GM18502 (cell line): ENCODE data around the gene ZNF471.
A peak's percentile ranks its signal among the peaks of the same experiment; 100 is the strongest.

Experiments
- ATAC-seq: cut with Tn5 transposase; IDR thresholded peaks from one replicate; pipeline ENCODE4 v1.9.1; 2021; ENCODE audit warnings: mild to moderate bottlenecking; ENCODE audit not compliant: unreplicated experiment, poor library complexity

Gene ZNF471

DNA sequence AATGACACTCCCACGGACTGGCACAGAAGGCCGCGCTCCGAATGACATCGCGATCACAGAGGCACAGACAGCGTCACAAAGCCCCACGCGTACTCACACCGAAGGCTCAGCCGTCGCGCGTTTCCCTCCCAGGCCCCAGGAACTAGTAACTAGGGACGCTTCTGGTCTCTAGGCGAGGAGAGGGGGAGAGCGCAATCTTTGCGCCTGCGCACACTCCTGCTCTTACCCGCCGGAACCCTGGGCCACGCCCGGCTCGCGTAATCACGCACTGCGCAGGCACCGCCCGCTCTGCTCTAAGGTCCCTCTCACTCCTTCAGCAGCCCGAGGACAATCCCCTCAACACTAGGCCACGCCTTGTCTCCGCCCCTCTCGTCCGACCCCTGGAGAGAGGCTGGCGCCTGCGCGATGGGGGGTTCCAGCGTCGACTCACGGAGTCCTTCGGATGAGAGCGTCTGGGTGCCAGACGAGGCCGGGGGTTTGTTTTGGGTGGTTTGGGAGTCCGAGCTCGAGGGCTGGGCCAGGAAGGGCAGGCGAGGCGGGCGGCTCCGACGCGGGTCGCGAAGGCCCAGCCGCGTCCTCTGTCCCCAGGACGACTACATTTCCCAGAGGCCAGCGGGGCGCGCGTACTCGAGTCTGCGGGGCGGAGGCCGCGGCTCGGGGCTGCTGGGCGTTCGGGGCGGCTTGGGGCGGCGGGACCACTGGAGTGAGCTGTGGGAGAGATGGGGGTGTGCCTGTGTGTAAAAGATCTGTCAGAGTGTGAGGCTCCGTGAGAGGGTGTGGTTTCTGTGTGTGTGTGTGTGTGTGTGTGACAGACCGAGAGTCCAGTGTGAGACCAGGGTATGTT is at the start of gene ZNF471:
TSS of gene ZNF471 (plus strand) at position 410 of the 844 bp plus-strand sequence. CDS start 3,717 bp downstream, outside the sequence.
- ATAC-seq = no peak

DNA sequence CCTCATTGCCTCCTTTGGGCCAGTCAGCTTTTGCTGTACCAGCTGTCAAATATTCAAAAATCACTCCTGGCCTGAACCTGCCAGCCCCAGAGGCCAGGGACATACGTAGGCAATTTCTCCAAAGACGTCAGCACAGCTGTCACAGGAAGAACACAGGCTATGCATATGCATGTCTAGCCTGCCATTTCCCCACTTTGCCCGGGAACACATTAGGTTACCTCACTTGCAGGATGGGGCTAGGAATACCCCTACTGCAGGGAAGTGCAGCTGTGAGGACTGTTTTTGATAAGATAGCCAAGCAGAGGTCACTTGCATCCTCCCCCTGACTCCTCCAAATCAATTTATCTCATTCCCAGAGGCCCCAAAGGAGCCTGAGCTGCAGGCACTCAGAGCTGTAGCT is 33.3 kb upstream of the ZNF471 start:
- ATAC-seq = no peak

DNA sequence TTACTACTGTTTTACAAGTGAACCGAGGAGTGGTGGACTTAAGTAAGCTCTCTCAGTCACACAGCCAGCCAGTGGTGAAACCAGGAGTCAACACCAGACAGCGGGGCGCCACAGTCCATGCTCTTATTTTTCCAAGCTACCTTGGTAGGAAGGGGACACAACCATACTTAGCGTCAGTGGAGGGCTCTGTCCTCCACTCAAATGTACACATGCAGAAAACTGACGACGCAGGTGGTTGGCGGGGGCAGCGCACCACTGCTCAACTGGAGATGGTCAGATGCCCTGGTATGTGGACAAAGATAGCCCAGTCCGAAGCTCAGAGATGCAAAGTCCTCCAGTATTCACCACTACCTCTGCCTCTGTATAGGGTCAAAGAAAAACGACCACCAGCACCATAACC is 31.6 kb upstream of the ZNF471 start:
- ATAC-seq = no peak

DNA sequence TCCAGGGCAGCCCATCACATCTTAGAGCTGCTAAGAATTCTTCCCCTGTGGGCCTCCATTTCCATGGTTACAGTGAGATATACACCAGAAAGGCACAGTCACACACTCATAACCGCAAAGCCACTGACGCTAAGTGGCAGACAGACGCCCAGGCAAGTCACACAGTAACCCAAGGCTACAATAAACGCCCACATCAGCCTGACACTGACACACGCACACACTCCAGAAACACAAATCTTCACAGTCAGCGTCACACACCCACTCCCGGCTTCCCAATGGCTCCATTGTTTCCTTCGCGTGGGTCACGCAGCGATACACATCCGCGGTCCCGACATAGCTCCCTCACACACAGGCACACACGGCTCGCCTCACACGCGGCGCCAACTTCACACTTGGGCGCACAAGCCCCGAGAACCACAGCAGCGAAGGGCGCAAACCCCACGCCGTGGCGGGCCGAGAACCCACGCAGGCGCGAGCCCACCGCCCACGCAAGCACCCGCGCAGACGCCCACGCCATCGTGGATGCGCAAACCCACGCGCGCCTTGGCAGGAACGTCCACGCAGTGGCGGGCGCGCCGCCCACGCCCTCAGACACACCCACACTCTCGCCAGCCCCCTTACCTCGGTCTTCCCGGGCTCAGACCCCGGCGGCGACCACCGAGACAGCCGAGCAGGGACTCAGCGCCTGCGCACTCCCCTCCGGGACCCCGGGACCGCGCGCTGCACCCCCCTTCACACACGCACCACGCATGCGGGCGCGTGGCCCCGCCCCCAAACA is 30.8 kb upstream of the ZNF471 start, which contains the start of gene ZNF667:
TSS of gene ZNF667 (minus strand) at position 695 of the 778 bp plus-strand sequence. CDS start 14,975 bp downstream, outside the sequence.
- no peak for ATAC-seq

DNA sequence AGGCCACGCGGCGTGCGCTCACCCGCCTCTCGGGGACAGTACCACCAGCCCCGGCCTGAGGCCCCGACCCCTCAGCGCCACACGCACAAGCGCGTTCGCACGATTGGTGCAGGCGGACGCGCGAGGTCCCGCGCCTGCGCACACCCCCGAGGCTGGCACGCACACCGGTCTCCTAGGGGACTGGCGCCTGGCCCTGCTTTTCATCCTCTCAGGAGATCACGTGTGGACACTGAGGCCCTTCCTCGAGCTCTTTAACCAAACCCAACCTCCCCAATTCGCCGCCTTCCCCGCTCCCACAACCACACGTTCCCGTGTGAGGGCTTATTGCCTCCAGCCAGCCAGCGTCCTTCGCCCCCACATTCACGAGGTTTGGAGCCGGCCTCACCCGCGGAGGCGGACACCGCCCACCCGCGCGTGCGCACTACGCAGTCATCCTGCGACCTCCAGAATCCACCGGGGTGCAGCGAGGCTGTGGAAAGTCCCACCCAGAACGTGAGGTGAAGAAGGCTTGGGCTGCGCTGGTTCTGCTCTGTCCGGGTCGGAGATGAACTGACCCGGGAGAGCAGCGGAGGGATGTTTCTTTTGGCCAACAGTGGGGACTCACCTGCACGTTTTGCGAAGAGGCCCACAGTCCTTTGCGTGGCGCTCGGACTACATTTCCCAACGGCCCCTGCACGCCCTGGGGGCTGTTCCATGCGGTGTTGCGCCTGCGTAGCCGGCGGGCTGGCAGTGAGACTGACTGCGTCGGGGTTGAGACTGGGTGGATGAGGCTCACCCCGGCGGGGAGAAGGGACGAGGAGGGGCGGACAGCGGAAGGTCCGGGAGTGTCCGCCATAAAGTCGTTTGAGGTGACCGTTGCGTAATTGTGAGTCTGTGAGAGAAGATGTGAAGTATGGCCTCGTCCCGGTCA is 30.0 kb upstream of the ZNF471 start:
- ATAC-seq = no peak

DNA sequence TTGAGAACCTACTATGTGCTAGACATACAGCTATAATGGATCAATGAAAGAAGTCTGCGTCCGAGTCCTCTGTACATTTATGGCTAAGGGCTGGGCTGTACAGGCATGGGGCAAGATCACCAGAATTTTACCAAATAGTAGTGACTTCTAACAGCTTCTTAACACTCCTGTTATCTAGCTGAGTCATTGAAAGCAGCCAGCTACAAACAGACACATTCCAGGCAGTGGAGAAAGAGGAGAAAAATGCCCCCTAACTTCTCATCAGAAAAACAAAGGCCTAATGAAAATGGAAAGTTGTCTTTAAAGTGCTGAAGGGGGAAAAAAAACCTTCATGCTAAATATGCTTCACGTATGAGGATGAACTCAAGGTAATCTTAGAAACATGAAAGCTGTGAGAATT is 16.3 kb upstream of the ZNF471 start:
- ATAC-seq = no peak

DNA sequence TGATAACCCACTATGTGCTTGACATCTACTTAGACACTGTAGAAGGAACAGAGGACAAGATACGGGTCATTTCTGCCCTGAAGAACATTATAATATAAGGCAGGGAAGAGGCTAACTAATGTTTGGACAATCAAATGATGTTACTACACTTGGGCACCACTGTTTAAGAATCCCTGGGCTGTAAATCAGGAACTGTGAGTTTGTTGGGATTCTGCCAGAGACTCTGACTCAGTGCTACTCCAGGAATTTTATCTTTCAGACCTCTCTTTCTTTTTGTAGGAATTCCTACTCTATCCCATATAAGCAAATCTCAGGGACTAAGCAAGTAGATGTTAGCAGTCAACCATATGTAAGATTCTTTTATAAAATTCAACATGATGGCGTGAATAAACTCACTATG is 3.1 kb upstream of the ZNF471 start:
- ATAC-seq = no peak

DNA sequence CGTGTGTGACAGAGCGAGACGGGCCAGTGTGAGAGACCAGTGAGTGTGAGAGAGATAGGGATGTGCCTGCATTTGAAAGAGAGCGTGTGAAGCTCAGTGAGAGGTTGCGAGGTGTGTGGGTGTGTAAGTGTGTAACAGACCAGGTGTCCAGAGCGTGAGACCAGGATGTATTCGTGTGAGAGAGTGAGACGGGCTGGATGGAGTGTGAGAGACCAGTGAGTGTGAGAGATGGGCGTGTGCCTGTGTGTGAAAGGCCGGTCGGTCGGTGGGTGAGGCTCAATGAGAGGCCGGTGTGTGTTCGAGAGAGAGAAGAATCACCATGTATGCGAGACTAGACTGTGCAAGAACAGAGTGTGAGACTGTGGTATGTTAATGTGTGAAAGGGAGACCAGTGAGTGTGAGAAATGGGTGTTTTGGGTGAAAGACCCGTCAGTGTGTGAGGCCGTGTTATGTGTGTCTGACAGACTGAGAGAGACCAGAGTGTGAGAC is 679 bp downstream of the ZNF471 start:
- no peak for ATAC-seq

DNA sequence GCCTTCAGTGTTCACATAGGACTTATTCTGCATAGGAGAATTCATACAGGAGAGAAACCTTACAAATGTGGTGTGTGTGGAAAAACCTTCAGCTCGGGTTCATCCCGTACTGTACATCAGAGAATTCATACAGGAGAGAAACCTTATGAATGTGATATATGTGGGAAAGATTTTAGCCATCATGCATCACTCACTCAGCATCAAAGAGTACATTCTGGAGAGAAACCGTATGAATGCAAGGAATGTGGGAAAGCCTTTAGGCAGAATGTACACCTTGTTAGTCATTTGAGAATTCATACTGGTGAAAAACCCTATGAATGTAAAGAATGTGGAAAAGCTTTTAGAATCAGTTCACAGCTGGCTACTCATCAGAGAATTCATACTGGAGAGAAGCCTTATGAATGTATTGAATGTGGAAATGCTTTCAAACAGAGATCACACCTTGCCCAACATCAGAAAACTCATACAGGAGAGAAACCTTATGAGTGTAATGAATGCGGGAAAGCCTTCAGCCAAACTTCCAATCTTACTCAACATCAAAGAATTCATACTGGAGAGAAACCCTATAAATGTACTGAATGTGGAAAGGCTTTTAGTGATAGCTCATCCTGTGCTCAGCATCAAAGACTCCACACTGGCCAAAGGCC is 17.7 kb downstream of the ZNF471 start:
- no peak for ATAC-seq

DNA sequence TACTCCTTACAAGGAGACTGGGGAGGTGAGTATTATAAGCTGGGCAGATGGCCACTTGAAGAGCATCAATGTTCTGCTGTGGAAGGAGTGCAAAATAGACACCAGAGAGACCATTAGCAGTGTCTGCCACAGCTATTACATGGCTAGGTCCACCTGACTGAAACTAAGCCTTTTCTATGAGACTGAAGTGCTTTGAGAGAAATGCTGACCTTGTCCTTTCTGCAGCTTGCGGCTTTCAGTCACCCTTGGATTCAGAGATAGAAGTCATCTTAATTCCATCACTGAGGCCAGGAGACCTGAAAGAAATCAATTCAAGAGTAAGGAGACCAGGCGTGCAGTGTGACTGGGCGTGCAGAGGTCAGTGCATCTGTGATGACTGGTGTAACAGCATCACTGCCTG is 29.8 kb downstream of the ZNF471 start:
- no peak for ATAC-seq

DNA sequence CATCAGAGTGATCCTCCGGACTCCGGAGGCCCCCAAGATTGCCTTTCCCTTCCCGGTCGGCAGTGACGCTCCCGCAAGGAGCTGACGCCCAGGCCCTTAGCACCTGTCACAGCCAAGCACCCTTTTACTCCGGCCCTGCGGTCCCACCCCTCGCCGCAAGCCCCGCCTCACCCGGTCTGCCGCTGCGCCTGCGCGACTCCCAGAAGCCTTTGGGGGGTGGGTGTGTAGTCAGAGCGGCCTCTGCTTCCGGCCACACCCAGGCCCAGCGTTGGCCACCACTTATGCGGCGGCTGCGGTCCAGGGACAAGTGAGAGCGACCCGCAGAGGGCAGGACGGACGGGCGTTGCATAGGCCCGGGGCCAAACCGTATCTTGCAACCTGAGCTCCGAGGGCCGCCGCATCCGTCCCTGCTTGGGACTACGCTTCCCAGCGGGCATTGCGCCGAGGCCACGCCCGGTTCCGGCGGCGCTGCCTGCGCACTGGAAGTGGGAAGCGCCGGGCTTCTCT is 30.7 kb downstream of the ZNF471 start:
- ATAC-seq = no peak

DNA sequence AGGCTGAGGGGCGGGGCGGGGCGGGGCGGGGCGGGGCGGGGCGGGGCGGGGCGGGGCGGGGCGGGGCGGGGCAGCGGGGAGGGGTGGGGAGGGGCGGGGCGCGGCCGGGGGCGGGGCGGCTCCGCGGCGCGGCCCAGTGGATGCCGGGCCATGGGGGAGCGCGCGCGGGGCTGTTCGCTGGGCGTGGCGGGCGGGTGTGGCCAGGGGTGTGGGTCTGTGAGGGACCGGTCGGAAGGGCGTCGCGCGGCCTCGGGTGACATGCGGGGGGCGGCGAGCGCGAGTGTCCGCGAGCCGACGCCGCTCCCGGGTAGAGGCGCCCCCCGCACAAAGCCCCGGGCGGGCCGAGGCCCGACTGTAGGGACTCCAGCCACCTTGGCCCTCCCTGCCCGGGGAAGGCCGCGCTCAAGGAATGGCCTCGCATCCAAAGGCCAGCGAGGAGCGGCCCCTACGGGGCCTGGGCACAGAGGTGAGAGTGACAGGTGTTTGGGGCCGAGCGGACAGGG is 31.2 kb downstream of the ZNF471 start, which contains the start of gene ZFP28:
TSS of gene ZFP28 (plus strand) at position 188 of the 503 bp plus-strand sequence. CDS start at position 259, 71 bp downstream.
- no peak for ATAC-seq

DNA sequence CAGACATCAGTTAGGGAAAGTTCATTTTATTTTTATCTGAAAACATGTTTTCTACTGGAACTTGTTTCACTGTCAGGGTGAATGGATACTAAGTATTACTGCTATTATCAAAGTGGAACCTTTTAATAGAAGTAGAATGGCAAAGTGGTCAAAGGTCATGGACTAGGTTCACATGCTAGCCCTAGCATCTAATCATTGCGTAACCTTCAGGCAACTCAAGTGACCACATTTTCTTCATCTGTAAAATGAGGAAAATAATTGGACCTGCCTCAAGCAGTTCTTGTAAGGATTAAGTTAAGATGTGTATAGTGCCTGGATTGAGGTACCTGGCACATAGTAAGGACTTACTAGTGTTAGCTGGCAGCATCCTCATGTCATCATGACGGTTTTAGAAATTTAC is 36.1 kb downstream of the ZNF471 start:
- no peak for ATAC-seq

DNA sequence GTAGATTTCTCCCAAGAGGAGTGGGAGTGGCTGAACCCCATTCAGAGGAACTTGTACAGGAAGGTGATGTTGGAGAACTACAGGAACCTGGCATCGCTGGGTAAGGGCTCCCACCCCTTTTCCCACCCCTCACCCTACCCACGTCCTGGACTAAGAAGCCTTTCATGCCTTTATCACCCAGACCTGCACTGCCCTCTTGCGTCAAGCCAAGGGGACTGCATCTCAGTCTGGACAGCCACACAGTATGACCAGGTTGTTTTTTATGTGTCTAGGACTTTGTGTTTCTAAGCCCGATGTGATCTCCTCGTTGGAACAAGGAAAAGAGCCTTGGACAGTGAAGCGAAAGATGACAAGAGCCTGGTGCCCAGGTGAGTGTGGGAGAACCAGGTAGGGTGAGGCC is 39.9 kb downstream of the ZNF471 start:
- ATAC-seq = no peak

DNA sequence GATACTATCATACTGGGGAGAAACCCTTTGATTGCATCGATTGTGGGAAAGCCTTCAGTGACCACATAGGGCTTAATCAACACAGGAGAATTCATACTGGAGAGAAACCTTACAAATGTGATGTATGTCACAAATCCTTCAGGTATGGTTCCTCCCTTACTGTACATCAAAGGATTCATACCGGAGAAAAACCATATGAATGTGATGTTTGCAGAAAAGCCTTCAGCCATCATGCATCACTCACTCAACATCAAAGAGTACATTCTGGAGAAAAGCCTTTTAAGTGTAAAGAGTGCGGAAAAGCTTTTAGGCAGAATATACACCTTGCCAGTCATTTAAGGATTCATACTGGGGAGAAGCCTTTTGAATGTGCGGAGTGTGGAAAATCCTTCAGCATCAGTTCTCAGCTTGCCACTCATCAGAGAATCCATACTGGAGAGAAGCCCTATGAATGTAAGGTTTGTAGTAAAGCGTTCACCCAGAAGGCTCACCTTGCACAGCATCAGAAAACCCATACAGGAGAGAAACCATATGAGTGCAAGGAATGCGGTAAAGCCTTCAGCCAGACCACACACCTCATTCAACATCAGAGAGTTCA is 46.7 kb downstream of the ZNF471 start:
- no peak for ATAC-seq

DNA sequence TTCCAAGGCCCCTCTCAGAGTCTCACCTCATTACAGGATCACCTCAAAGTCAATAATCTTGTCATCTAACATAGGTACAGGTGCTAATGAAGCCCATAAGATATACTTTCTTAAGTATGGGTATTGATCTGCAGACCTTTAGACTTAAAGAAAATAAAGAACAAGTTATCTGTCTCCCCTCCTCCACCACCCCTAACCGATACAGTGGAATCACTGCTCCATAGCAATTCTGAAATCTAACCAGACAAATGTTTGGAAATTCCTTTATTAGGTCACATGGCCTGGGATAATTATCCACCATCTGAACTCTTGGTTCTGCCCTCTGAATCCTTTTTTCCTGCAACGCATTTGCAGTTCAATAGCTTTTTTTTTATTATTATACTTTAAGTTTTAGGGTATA is 55.1 kb downstream of the ZNF471 start:
- ATAC-seq = no peak

DNA sequence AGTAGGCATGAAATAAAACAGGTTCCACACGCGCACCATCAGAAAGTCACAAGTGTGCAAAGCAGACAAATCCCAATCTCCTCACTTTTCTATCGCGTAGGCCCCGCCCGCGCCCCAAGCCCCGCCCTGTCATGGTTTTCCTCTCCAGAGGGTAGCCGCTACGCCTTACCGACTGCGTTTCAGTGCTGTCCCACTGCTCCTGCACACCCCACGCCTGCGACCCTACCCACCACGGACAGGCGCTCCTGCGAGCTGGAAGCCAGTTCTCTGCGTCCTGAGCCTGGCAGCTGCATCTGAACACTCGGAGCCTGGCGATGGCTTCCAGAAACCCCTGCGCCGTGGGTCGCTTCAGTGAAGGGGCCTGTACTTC is 59.2 kb downstream of the ZNF471 start:
- peak; percentile 38 for ATAC-seq

DNA sequence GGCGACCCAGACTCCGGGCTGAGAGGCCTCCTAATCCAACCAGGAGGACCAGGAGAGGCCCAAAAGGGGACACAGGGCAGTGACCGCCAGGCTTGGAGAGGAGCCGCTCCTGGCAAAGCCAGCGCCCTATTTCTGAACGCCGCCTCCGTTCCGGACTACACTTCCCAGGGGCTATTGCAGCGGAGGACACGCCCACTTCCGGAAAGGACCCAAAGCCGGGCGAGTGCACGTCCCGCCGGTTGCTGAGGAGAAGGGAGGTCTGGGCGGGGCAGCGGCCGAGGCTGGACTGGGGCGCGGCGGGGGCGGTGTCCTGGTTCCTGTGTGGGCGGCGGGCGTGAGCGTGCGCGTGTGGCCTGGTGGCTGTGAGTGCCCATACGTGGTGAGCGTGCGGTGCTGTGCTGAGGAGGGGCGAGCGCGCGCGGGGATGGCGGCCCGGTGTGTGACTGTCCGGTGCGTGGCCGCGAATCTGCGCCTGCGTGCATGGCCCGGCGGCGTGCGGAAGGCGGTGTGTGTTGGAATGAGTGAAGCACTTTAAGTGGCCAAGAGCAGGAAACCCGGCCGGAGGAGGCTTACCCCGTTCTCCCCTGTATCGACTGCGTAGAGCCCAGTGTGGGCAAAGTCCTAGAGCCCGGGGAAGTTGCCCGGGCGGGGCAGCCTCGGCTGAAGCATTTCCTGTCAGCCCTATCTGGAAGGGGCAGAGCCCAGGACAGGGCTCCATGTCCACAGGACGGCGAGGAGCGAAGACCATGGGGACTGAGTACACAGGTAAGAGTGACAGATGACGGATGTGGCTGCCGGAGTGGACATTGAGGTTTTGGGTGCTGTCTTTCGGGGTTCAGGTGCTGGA is 59.8 kb downstream of the ZNF471 start, which contains the start of gene ZNF470:
TSS of gene ZNF470 (plus strand) at position 195 of the 847 bp plus-strand sequence. CDS start 2,844 bp downstream, outside the sequence.
- peak; percentile 98 for ATAC-seq
